GM19324 (cell line): ENCODE results near the gene MLPH.

Source experiments
- ATAC-seq: cut with Tn5 transposase; IDR thresholded peaks from one replicate; pipeline ENCODE4 v1.9.1; 2021; ENCODE audit warnings: mild to moderate bottlenecking, moderate library complexity; ENCODE audit not compliant: unreplicated experiment, low FRiP score

Gene MLPH

DNA sequence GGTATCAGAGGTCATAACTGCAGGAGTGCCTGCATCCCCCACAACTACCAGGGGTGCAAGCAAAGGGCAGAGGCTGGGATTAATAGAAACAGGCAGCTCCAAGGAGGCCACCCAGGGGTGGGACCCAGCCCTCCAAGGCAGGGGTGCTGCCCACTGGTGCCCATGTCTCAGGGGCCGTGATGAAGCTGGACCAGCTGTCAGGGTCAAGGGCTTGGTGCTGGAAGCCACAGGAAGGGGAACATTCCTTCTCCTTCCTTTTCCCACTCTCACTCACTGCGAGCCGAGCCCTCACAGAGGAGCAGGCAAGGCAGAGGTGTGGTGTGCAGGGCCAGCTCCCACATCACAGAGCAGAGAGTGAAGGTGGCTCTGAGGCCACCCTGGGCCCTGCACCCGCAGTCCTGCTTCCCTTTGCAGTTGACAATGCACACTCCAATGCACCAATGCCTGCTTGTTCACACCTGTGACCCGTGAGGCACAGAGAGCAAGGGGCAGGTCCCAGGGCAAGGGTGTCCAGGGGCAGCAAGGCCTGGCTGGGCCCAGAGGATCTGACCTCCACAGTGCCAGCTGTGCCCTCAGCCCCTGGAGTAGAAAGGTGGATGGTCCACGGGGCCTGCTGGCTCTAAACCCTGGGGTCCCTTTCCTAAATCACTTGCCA is 28.7 kb downstream of the MLPH start:
- no peak for ATAC-seq

DNA sequence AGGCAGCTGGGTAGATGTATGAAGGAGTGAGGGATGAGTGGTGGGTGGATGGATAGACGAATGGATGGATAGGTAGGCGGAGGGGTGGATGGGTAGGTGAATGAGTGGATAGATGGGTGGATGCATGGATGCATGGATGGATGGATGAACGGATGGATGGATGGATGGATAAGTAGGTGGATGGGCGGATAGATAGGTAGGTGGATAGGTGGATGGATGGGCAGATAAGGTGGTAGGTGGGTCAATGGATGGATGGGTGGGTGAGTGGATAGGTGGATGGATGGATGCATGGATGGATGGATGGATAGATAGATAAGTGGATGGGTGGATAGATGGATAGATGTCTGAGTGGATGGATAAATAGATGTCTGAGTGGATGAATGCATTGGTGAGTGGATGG is 30.1 kb downstream of the MLPH start:
- ATAC-seq: no peak

DNA sequence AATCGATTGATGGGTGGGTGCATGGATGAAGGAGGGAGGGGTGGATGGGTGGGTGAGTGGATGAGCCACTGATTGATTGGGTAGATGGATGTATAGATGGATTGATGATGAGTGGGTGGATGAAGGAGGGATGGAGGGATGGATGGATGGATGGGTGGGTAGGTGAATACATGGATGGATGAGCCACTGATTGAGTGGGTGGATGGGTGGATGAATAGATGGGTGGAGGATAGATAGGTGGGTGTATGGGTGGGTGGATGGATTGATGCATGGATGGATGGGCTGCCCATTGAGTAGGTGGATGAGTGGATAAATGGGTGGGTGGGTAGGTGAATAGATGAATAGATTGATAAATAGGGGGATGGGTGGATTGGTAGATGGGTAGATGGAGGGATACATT is 30.9 kb downstream of the MLPH start:
- no peak for ATAC-seq

DNA sequence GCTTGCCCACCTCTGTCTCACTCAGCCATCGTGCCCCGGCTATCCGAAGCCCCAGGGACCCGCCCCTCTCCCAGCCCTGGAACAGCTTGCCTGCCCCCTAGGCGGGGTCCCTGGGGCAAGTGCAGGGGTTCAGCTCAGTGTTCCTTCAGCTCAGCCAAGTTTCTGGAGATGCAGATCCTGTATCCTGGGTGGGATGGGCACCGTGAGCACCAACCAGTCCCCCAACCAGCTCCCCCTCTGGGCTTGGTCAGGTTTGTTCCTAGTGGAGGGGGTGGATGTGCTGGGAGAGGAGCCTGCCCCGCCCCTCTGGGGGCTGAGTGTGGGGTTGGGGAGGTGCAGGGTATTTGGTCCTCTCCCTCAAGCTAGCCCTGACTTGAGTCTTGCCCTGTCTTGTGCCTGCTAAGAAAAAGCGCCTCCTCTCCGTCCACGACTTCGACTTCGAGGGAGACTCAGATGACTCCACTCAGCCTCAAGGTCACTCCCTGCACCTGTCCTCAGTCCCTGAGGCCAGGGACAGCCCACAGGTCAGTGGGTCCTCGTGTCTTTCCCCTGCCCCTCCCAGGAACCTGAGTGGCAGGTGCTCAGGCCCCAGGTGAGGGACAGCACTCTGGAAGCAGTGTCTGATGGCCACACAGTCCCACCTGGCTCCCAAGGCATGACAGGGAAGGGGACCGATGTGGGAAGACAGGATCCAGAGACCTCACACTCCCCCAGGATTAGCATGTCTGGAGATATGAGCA is 32.6 kb downstream of the MLPH start:
- no peak for ATAC-seq

DNA sequence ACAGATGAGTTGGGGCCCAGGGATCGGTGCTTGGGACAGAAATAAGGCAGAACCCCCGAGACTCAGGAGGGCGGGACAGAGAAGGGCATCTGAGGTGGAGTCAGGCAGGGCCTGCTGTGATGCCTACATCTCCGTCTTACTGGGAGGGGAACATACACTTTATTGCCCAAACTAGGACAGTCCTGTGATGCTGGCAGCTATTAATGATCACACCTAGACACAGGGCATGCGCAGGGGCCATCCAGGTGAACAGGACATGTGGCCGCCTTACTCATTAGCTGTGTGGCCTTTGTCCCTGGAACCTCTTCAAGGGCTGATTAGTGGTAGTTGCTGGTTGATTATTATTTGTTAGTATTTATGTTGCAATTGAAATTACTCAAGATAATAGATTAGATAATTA is 33.2 kb downstream of the MLPH start:
- no peak for ATAC-seq

DNA sequence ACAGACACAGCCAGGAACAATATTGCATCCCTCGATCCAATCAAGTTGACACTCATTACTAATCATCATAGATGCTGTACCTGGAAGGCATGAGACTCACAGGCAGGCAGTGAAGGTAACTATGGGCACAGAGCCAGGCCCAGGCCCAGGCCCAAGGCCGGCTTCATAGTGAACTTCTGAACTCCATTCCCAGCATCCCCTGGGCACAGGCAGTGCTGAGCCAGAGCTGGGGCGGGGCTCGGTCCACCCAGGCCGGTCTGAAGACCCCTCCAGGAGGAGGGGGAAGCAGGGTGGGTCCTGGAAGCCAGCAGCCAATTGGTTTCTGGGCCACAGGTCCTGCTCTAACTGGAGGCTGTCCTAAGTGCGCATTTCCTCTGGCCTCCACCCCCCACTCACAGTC is 37.6 kb downstream of the MLPH start:
- no peak for ATAC-seq

DNA sequence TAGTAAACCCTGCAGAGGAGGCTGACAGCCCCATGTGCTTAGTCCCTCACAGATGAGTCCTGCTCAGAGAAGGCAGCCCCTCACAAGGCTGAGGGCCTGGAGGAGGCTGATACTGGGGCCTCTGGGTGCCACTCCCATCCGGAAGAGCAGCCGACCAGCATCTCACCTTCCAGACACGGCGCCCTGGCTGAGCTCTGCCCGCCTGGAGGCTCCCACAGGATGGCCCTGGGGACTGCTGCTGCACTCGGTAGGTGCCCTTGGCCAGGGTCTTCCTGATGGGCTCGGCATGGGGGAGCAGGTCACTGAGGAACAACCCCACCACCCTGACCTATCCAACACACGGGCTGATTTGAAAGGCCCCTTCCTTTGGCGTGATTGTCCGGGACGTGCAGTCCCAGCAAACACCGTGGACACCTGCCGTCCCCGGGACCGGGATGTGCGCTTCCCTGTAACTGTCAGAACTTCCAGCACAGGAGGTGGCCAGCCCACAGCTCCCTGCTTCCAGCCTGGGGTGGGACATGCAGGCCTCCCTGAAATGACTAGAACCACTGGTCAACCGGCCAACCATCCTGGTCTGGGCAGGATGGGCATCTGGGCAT is 38.6 kb downstream of the MLPH start:
- no peak for ATAC-seq

DNA sequence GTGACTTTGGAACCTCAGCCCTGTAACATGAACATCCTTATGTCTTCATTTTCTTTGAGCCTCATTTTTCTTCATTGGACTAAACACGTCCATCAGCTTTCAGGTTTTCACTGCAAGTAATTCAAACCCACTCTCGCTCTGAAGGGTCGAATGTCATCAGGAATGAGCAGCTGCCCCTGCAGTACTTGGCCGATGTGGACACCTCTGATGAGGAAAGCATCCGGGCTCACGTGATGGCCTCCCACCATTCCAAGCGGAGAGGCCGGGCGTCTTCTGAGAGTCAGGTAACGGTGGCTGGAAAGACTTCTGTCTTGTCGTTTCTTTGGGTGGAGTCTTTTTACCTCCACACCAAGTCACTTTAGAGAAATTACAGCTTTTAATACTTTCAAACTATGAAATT is 40.2 kb downstream of the MLPH start:
- no peak for ATAC-seq

DNA sequence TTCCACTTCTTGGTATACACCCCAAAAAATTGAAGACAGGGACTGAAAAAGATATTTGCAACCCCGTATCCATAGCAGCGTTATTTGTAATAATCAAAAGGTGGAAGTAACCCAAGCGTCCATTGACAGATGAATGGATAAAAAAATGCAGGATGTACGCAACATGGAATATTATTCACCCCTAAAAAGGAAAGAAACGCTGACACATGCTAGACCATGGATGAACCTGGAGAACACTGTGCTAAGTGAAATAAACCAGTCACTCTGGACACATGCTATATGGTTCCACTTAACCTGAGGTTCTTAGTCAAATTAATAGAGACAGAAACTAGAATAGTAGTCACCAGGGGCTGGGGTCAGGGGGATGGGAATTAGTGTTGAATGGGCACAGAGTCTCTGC is 40.7 kb downstream of the MLPH start:
- no peak for ATAC-seq

DNA sequence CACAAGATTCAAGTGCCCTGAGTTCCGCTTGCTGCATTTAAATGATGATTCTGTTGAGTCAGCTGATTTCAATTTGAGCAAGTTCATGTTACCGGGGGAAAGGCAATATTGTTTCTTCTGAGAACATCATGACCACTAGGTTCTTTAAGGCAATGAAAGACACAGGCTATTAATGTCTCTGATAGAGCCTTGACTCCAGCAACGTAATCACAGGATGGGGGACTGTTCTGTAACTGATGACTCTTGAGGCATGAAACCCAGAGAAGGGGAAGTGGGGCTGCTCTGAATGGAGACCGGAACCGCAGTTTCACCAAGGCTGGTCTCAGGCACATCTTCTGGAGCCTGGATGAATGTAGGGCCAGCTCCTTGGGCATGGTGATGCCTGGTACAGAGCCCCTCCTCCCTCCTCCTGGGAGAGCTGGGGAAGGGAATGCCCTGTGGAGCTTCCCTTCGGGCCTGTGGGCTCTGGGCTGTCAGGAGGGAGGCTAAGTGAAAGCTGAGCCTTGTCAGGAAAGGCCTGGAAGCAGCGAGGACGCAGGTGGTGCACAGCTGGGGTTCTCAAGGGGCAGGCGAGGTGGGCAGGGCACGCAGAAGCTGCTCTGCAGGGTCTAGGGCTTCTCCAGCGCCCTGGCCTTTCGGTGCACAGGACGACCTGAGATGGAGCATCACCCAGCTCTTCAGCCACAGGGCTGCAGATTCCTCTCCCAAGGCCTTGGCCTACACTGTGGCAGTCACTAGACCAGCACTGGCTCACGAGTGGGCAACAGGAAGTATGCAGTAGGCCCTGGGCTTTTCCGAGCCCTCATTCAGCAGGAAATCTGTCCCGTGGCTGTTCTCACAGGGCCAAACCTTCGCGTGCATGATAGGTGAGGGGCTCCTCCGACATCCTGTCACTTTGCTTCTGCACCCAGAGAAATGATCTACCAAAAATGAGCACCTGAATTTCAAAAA is 42.7 kb downstream of the MLPH start:
- ATAC-seq: peak; percentile 70

DNA sequence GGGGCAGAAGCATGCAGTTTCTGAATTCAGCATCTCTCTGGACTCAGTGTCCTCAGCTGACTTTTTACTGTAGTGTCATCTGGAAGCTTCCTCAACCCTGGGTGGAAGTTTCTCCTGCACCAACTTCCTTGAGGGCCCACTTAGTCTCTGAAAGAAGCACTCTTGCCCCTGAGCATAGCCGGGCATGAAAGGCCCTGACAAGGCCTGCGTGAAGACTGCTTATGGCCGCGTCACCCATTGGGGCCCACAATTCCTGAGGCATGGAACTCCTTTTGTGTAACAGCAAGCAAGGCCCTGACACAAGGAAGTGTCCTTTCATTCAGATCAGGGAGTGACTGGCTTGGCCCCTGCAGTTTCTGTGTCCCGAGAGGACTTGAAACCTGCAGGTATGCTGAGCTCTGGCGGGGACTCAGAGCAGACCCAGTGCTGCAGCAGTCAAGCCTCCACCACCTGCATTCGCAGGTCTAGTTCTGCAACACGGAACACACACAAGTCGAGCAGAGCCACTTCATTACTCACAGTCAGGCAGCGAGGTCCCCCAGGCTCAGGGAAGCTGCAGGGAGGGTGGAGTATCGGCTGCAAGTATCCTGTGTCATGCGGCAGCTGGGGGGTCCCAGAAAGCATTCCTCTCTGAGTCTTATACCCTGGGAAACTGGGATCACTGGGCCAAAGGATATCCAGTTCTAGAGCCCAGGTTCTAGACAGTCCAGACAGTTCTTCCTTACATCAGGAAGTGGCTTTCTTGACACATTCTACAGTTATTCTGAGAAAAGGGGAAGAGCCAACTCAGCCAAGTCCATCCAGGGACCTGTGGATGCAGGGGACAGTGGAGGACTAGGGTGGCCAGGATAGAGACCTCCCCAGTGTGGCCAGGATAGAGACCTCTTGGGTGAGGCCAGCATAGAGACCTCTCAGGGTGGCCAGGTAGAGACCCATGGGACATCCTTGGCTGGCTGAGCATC is 43.7 kb downstream of the MLPH start:
- ATAC-seq: peak; percentile 66

DNA sequence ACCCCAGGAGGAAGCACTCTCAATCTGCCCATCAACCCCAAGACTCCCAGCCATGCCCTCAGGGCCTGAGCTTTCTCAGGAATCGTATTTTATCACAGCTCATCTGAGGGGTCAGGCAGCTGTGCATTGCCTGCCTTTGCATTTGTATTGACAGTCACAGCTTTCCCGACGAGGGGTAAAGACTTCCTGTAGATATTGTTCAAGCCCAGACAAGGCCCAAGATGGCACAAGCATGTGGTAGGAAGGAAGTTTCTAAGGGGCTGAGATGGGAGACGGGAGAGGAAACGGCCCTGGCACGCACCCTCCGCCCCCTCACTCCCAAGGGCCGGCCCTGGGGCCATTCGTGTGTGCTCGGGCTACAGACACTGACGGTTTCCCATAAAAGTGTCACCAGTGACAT is 45.1 kb downstream of the MLPH start:
- no peak for ATAC-seq

DNA sequence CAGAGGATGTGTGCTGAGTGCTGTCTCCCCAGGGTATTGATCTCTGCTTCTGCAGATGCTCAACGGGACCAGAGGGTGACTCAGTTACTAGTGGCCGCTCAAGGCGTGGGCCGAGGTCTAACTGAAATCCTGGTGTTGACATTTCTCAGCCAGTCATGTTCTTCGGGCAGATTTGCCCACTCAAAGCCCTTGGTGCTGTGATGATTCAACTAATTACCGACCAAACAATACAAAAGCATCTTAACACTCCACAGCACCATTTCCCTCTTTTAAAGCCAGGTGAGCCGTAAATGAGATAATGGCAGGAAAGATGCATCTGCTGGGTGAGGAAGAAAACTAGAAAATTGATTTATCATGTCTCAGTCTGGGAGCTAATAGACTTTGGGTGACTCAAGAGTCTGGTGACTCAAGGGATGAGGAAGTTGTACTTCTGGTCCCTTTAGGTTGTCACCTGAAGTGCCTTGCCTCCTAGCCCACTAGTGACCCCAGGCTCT is 46.7 kb downstream of the MLPH start:
- ATAC-seq: no peak

DNA sequence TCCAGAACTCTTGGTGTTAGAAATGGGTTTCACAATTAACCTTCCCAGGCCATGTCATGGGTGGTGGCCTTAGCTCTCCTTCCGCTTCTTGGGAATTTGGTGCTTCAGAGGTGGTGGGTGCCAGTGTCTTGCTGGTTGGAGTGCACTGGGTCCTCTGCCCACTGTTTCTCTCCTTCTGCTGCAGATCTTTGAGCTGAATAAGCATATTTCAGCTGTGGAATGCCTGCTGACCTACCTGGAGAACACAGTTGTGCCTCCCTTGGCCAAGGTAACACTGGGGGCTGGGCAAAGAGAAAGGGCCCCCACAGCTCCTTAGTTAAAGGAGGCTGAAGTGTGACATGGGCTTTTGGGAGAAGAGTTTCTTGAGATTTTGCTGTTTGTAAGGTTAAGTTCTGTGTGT is 47.3 kb downstream of the MLPH start:
- ATAC-seq: no peak

DNA sequence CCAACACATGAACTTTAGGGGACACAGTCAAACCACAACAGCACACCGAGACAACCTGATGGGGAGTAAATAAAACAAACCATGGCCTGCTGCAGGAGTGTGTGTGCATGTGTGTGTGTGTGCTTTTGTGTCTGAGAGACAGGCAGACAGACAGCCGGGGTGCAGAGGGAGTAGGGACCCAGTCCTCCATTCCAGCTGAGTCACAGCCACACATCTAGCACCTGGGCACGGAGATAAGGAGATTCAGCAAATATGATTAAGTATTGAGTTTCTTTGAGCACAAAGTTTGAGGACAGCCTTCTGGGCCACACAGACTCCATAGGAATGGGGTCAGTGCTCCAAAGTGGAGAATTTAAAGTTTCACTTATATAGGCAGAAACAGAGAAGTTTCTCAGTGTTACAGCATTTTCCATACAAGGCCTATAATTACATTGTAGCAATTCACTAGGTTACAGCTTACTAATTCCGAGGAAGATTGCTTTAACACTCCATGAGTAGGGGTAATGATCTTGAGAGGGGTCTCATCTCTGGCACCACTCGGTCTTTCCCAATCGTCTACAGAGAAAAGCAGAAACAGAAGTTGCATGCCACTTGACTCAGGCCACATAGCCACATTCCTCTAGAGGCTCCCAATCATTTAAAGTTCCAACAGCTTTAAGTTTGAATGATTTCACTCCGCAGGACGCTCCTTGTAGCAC is 48.5 kb downstream of the MLPH start:
- ATAC-seq: no peak

DNA sequence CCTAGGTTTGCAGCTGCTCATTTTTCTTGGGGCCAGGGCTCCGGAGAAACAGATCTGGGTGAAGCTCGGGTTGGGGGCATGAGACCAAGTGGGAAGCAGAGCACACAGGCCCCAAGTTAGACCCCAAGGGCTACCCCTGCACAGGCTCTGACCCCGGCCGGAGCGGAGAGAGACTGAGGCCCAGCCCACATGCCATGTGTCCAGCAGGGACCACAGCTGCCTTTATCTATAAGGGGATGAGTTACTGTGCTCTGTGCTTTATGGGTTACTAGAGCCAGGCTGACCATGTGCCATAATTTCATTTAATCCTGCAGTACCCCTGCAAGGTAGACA is 49.0 kb downstream of the MLPH start:
- no peak for ATAC-seq

DNA sequence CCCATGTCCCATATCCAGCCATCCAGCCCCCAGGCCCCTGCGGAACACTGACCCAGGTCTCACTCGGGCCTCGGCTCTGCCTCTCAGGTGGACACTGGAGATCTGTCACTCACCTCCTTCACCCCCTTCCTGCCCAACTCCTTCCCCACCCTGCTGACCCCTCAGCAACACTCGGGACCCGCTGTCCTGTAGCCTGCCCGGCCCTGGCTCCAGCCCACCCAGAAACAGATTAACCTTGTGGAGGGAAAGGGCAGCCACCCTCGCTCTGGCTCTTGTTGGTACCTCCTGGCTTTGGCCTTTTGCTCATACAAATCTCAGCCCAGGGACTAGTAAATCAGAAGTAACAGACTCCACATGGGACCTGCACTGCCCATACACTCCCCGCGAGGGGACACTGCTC is 49.6 kb downstream of the MLPH start:
- ATAC-seq: no peak

DNA sequence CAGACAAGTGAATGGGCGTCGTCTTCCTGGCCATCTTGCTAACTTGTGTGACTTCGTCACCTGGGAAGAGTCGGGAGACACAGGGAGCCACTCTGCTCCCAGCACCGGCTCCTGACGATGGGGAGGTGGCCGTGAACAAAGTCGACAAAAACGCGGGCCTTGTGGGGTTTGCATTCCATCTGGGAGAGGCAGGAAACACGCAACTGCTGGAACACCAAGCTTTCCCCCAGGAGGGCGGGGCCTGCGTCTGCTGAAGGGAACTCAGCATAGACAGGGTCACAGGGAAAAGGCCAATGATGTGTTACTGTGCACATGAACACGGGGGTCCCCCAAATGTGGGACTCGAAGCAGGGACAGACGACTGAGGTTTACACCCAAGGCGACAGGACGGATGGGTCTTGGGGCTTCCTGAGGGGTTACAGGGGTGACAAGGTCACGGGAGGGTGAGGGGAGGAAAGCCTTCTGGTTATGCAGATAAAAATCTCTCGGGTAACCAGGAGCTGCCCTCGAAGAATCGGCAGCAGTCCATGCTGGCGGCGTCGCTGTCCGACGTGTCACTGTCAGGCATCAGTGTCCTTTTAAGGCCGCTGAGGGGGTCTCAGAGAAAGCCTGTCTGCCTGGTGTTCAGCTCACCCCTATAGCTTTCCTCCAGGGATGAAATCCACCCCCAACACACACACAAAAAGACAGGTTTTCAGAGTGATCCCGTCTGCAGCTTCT is 51.1 kb downstream of the MLPH start:
- ATAC-seq: no peak

DNA sequence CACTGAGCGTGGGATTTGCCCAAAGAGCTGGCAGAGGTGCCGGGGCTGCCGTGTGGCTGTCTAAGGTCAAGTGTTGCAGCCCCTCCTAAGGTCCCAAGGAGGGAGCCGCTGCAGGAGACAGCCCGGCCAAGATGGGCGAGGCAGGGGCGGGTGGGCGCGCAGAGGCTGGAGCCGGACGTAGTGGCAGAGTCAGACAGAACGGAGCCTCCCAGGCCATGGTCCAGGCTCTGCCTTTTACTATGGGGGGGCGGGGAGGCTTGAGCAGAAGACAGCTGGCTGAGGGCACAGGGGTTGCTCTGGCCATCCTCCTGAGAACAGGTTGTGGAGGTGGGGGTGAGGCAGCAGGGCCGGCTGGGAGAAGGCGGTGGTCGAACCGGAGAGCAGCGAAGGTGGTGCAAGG is 51.9 kb downstream of the MLPH start:
- ATAC-seq: no peak
